Endodermal cell (in vitro differentiated cells): ENCODE data around the gene MAST2. TPM values are rescaled to one million over a fixed set of nuclear protein-coding genes. Genes with fewer than 3 reads are reported as not detected.

ENCODE experiments used
- DNase-seq: peaks from one replicate; pipeline ENCODE4 v3.0.0-alpha.2; 2017
- H3K27ac ChIP-seq: 2 replicates; pipeline ENCODE4 v1.5.1; 2013; ENCODE audit warnings: mild to moderate bottlenecking, low read depth, low read length, moderate library complexity
- H3K27me3 ChIP-seq: 2 replicates; pipeline ENCODE4 v1.6.1; 2013; ENCODE audit warnings: mild to moderate bottlenecking, low read length, moderate library complexity; ENCODE audit not compliant: insufficient read depth, control insufficient read depth, poor library complexity, severe bottlenecking
- H3K36me3 ChIP-seq: 2 replicates; pipeline ENCODE4 v1.7.0; 2013; ENCODE audit warnings: mild to moderate bottlenecking, low read length, moderate library complexity; ENCODE audit not compliant: control insufficient read depth, insufficient read depth
- H3K4me1 ChIP-seq: one replicate; pipeline ENCODE4 v1.7.0; 2013; ENCODE audit warnings: low read length; ENCODE audit not compliant: control insufficient read depth, insufficient read depth
- H3K4me3 ChIP-seq: 2 replicates; pipeline ENCODE4 v1.5.1; 2013; ENCODE audit warnings: mild to moderate bottlenecking, low read length, moderate library complexity
- H3K9ac ChIP-seq: 2 replicates; pipeline ENCODE4 v1.6.1; 2013; ENCODE audit warnings: mild to moderate bottlenecking, low read length, moderate library complexity; ENCODE audit not compliant: poor library complexity, severe bottlenecking; ENCODE audit errors: extremely low read depth
- H3K9me3 ChIP-seq: 2 replicates; pipeline ENCODE4 v1.6.1; 2013; ENCODE audit warnings: mild to moderate bottlenecking, low read length, moderate library complexity; ENCODE audit not compliant: control insufficient read depth
- H3K27ac Mint-ChIP-seq: 2 replicates; pipeline ENCODE4 v1.8.0; 2020; ENCODE audit warnings: mixed read lengths
- H3K27me3 Mint-ChIP-seq: 2 replicates; pipeline ENCODE4 v1.8.0; 2021; ENCODE audit warnings: mild to moderate bottlenecking, mixed read lengths; ENCODE audit not compliant: insufficient read depth
- H3K36me3 Mint-ChIP-seq: 2 replicates; pipeline ENCODE4 v1.8.0; 2020; ENCODE audit warnings: low read depth, mixed read lengths
- H3K4me1 Mint-ChIP-seq: 2 replicates; pipeline ENCODE4 v1.8.0; 2020; ENCODE audit warnings: mixed read lengths
- H3K4me3 Mint-ChIP-seq: 2 replicates; pipeline ENCODE4 v1.8.0; 2020; ENCODE audit warnings: mild to moderate bottlenecking, moderate library complexity, mixed read lengths
- H3K9me3 Mint-ChIP-seq: 2 replicates; pipeline ENCODE4 v1.8.0; 2020; ENCODE audit warnings: mild to moderate bottlenecking, mixed read lengths
- WGBS, 2 experiments: methylation state at CpG; one replicate each; pipeline versions ENCODE4 v1.1.5 to v1.1.7; 2013; ENCODE audit warnings: missing lambda C conversion rate in 2 of 2, mixed read lengths in 1 of 2; ENCODE audit not compliant: insufficient coverage in 1 of 2, insufficient read length in 1 of 2; 5-methylcytosine and 5-hydroxymethylcytosine counted together
- total RNA-seq, 2 donors: library from RNA; stranded (reverse); fragmentation: NEBNext Ultra II Directional in 1 of 2; extraction: Animal tissue kit (Norgen Biotek cat#: 25700) in 1 of 2; gene quantifications; 2 replicates in 1 of 2; 3 replicates in 1 of 2; pipeline ENCODE4 v1.2.1, GENCODE V29; 2021
- TF ChIP-seq, protein P1 (sequence below): fragments of 200-600 bp; sonication (generic); conservative IDR thresholded peaks from 2 replicates; pipeline ENCODE4 v1.5.0; 2021; ENCODE audit warnings: antibody characterized with exemption, mild to moderate bottlenecking

Gene MAST2
- total RNA-seq, 2 donors from 2014 or later, result 46.3 to 60.7 TPM

DNA sequence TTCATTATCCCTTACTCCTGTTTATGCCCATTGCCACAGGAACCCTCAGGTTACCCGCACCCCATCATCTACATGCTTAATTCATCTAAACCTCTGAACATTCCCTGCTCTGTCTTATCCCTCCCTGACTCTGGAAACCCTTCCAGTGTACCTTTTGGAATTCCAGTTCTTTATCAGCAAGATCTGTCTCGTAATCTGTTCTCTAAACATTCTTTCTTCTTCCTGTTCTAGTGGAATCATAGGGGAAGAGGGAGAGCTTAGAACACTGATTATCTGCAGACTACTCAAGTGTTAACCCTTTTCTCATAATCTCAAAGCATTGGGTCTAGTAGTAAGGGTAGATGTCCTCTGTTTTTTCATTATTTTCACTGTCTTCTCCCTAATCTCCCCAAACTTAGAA is 169.2 kb downstream of the MAST2 start:
- H3K36me3 Mint-ChIP-seq, result peaks cover 35% of the 10 kb centered on the region
- H3K4me3 Mint-ChIP-seq, result no peak overlapping the region
- no peak for DNase-seq
- Histone ChIP-seq H3K4me3 (no peak overlapping the region), H3K9ac (no peak overlapping the region), H3K27me3 (no peaks in the 10 kb centered on the region), H3K36me3 (peaks cover 26% of the 10 kb centered on the region), H3K9me3 (peaks cover 35% of the 10 kb centered on the region), H3K27ac (no peak overlapping the region), H3K4me1 (peaks cover 2% of the 10 kb centered on the region)
- TF ChIP-seq, protein P1, sequence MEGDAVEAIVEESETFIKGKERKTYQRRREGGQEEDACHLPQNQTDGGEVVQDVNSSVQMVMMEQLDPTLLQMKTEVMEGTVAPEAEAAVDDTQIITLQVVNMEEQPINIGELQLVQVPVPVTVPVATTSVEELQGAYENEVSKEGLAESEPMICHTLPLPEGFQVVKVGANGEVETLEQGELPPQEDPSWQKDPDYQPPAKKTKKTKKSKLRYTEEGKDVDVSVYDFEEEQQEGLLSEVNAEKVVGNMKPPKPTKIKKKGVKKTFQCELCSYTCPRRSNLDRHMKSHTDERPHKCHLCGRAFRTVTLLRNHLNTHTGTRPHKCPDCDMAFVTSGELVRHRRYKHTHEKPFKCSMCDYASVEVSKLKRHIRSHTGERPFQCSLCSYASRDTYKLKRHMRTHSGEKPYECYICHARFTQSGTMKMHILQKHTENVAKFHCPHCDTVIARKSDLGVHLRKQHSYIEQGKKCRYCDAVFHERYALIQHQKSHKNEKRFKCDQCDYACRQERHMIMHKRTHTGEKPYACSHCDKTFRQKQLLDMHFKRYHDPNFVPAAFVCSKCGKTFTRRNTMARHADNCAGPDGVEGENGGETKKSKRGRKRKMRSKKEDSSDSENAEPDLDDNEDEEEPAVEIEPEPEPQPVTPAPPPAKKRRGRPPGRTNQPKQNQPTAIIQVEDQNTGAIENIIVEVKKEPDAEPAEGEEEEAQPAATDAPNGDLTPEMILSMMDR, result no peak
- H3K27me3 Mint-ChIP-seq, result no peaks in the 10 kb centered on the region
- 86% methylated on average over 2 of the region's 2 CpGs for WGBS, 2 experiments
- peaks cover 21% of the 10 kb centered on the region for H3K9me3 Mint-ChIP-seq
- H3K27ac Mint-ChIP-seq, result no peak overlapping the region
- H3K4me1 Mint-ChIP-seq, result peaks cover 4% of the 10 kb centered on the region

DNA sequence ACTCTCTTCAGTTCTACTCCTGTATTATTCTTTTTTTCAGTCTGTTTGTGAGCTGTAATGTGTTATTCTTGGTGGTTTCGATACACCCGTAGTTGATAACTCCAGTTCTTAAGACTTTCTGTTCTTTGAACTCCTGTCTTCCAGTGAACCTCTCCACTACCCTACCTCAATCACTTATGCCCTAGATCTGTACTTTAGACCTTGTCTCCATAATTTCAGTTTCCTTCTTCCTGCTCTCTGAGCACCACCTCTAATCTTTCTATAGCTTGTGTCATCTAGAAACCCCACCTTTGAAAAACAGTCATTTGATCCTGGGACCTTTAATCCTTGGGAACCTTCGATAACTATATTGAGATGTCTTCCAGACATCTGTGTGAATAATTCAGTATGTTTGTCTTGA is 169.7 kb downstream of the MAST2 start:
- H3K36me3 Mint-ChIP-seq, result peaks cover 38% of the 10 kb centered on the region
- no peak overlapping the region for H3K27ac ChIP-seq
- H3K27ac Mint-ChIP-seq, result no peak overlapping the region
- peaks cover 2% of the 10 kb centered on the region for H3K4me1 ChIP-seq
- no peak overlapping the region for H3K9ac ChIP-seq
- no peak overlapping the region for H3K4me3 Mint-ChIP-seq
- DNase-seq, result no peak
- no peak overlapping the region for H3K4me3 ChIP-seq
- whole genome bisulfite sequencing, 2 experiments, result 98 to 100% methylated on average over 1 to 3 of the region's 3 CpGs
- TF ChIP-seq, protein P1, result no peak
- H3K27me3 Mint-ChIP-seq, result no peaks in the 10 kb centered on the region
- peaks cover 4% of the 10 kb centered on the region for H3K4me1 Mint-ChIP-seq
- no peaks in the 10 kb centered on the region for H3K27me3 ChIP-seq
- peaks cover 31% of the 10 kb centered on the region for H3K36me3 ChIP-seq
- peaks cover 25% of the 10 kb centered on the region for H3K9me3 Mint-ChIP-seq
- peaks cover 40% of the 10 kb centered on the region for H3K9me3 ChIP-seq

DNA sequence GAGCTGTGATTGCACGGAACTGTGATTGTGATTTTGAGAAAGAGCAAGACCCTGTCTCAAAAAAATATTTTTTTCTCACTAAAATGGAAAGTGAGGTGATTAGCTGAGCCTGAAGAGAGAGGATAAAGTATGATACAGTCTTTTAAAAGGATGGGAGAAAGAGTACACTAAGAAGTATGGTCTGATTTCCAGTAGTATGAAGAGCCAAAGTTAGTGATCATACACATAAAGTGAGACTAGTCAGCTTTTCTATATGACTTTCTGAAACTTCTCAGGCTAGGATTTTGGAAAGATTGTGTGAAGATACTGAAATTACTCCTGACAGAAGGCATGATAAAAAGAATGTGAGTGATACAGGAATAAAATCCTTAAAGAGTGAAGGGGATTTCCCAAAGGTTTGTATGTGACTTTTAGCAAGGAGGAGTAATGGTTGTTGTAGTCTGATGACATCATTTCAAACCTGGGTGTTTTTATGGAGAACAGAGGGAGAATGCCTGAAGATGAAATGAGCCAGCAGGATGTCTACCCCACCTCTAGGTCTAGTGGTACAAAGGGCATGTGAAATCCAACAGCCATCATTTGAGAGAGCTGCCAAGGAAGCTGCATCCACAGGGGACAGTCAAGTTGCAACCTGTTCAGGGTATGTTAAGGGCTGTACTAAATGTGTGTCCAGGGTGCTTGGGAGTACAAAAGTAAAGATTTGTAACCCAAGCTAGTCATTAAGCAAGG is 171.3 kb downstream of the MAST2 start:
- Histone ChIP-seq H3K4me1 (peaks cover 2% of the 10 kb centered on the region), H3K27ac (no peak overlapping the region), H3K36me3 (peaks cover 35% of the 10 kb centered on the region), H3K4me3 (no peak overlapping the region), H3K9ac (no peak overlapping the region), H3K9me3 (peaks cover 32% of the 10 kb centered on the region), H3K27me3 (no peaks in the 10 kb centered on the region)
- peaks cover 19% of the 10 kb centered on the region for H3K9me3 Mint-ChIP-seq
- 100% methylated on average over 1 of the region's 1 CpG for WGBS, 2 experiments
- TF ChIP-seq, protein P1, result no peak
- H3K27me3 Mint-ChIP-seq, result no peaks in the 10 kb centered on the region
- no peak overlapping the region for H3K27ac Mint-ChIP-seq
- H3K36me3 Mint-ChIP-seq, result peaks cover 31% of the 10 kb centered on the region
- no peak overlapping the region for H3K4me3 Mint-ChIP-seq
- no peaks in the 10 kb centered on the region for H3K4me1 Mint-ChIP-seq
- DNase-seq, result no peak
